OCI-LY1 (cell line): ENCODE results near the gene MGA.
A peak's percentile ranks its signal among the peaks of the same experiment; 100 is the strongest.

Experiments
- H2AFZ ChIP-seq: fragments of 200-600 bp; sonication (generic), shearing (Covaris generic); 2 replicates; pipeline ENCODE4 v1.6.0; 2014; ENCODE audit warnings: antibody characterized with exemption, mild to moderate bottlenecking, low read length
- H3F3A ChIP-seq: fragments of 200-600 bp; sonication (generic), shearing (Covaris generic); 2 replicates; pipeline ENCODE4 v1.6.0; 2014; ENCODE audit warnings: mild to moderate bottlenecking, antibody characterized with exemption, low read length, moderate library complexity; ENCODE audit not compliant: insufficient read depth
- H3K27ac ChIP-seq: fragments of 200-600 bp; sonication (generic); 2 replicates; pipeline ENCODE4 v1.5.1; 2014; ENCODE audit warnings: low read length, mixed run types, mild to moderate bottlenecking, low read depth; ENCODE audit not compliant: poor library complexity, severe bottlenecking
- H3K27me3 ChIP-seq: fragments of 200-600 bp; sonication (generic); 2 replicates; pipeline ENCODE4 v1.6.0; 2014; ENCODE audit warnings: antibody characterized with exemption, mild to moderate bottlenecking, low read length, moderate library complexity; ENCODE audit not compliant: insufficient read depth
- H3K36me3 ChIP-seq: fragments of 200-600 bp; sonication (generic); 2 replicates; pipeline ENCODE4 v1.6.1; 2014; ENCODE audit warnings: mild to moderate bottlenecking, antibody characterized with exemption, low read length, moderate library complexity, mixed read lengths; ENCODE audit not compliant: insufficient read depth
- H3K4me1 ChIP-seq: fragments of 200-600 bp; sonication (generic); 2 replicates; pipeline ENCODE4 v1.5.1; 2014; ENCODE audit warnings: mild to moderate bottlenecking, low read length, moderate library complexity; ENCODE audit not compliant: insufficient read depth, severe bottlenecking
- H3K4me2 ChIP-seq: fragments of 200-600 bp; sonication (generic), shearing (Covaris generic); 2 replicates; pipeline ENCODE4 v1.6.1; 2014; ENCODE audit warnings: low read length
- H3K4me3 ChIP-seq: fragments of 200-600 bp; sonication (generic); 2 replicates; pipeline ENCODE4 v1.5.1; 2014; ENCODE audit warnings: low read length, low read depth, mild to moderate bottlenecking, mixed read lengths; ENCODE audit not compliant: poor library complexity, severe bottlenecking
- H3K79me2 ChIP-seq: fragments of 200-600 bp; shearing (Covaris generic); 2 replicates; pipeline ENCODE4 v1.6.1; 2016; ENCODE audit warnings: mixed run types, low read length, mixed read lengths; ENCODE audit not compliant: insufficient read depth
- H3K9ac ChIP-seq: fragments of 200-600 bp; sonication (generic), shearing (Covaris generic); 2 replicates; pipeline ENCODE4 v1.6.1; 2014; ENCODE audit warnings: mild to moderate bottlenecking, low read length, mixed read lengths
- H3K9me2 ChIP-seq: fragments of 200-600 bp; sonication (generic), shearing (Covaris generic); 2 replicates; pipeline ENCODE4 v1.6.1; 2014; ENCODE audit warnings: low read depth, mild to moderate bottlenecking, low read length, mixed read lengths
- H3K9me3 ChIP-seq: fragments of 200-600 bp; shearing (Covaris generic); 2 replicates; pipeline ENCODE4 v1.6.1; 2014; ENCODE audit warnings: low read length, mixed read lengths
- H4K20me1 ChIP-seq: fragments of 200-600 bp; sonication (generic), shearing (Covaris generic); 2 replicates; pipeline ENCODE4 v1.6.0; 2016; ENCODE audit warnings: mild to moderate bottlenecking, low read length; ENCODE audit not compliant: insufficient read depth
- CTCF ChIP-seq: fragments of 200-600 bp; sonication (generic), shearing (Covaris generic); IDR thresholded peaks from 2 replicates; pipeline ENCODE4 v1.5.1; 2017; ENCODE audit warnings: mild to moderate bottlenecking, antibody characterized with exemption, low read length, moderate library complexity, mixed read lengths
- EZH2 ChIP-seq: fragments of 200-600 bp; sonication (generic), shearing (Covaris generic); IDR thresholded peaks from 2 replicates; pipeline ENCODE4 v1.8.0; 2017; ENCODE audit warnings: borderline replicate concordance, mixed run types, mild to moderate bottlenecking, antibody characterized with exemption, low read length, moderate library complexity, mixed read lengths

Gene MGA

DNA sequence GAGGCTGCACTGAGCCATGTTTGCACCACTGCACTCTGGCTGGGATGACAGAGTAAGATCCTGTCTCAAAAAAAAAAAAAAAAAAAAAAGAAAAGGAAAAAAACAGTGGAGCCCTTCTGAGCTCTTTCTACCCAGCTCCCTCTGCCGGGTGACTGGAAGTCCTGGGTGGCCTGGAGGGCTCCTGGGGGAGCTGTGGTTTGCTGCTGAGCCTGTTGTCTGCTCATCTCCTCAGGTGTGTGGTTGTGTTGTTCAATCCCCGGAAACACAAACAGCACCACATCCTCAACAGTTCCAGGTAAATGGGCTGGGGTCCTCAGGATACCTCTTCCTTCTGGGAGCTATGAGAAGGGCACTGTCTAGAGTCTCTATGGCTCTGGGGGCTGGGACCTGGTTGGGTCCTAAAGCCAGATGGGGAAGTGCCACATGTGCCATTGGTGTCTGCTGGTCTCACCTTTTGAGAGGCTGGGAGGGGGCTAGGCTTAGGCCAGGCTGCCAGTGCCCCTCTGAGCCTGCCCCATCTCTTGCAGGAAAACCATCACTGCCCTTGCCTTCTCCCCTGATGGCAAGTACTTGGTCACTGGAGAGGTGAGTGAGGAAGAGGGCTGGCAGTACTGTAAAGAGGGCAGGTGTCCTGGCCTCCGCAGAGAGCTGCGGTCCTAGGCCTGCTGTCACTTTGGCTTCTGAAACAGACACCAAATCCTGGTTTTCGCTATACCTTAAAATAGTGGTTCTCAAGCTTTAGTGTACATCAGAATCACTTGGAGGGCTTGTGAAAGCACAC, 150.6 kb downstream of the MGA start:
- no peak overlapping the region for H2AFZ ChIP-seq
- no peaks in the 10 kb centered on the region for H3K27me3 ChIP-seq
- no peak overlapping the region for H3K4me2 ChIP-seq
- H3F3A ChIP-seq = no peaks in the 10 kb centered on the region
- no peaks in the 10 kb centered on the region for H3K79me2 ChIP-seq
- H3K36me3 ChIP-seq = peaks cover 5% of the 10 kb centered on the region; the same call in 1 of the 2 replicates
- H3K9ac ChIP-seq = no peak overlapping the region
- TF ChIP-seq EZH2 = no peak
- TF ChIP-seq CTCF = peak; percentile 26; the same call in 1 of the 2 replicates
- H3K4me1 ChIP-seq = peaks cover 21% of the 10 kb centered on the region
- H4K20me1 ChIP-seq = no peaks in the 10 kb centered on the region
- no peak overlapping the region for H3K4me3 ChIP-seq
- peak overlapping the region; percentile 27 for H3K27ac ChIP-seq
- no peaks in the 10 kb centered on the region for H3K9me2 ChIP-seq
- H3K9me3 ChIP-seq = no peaks in the 10 kb centered on the region

DNA sequence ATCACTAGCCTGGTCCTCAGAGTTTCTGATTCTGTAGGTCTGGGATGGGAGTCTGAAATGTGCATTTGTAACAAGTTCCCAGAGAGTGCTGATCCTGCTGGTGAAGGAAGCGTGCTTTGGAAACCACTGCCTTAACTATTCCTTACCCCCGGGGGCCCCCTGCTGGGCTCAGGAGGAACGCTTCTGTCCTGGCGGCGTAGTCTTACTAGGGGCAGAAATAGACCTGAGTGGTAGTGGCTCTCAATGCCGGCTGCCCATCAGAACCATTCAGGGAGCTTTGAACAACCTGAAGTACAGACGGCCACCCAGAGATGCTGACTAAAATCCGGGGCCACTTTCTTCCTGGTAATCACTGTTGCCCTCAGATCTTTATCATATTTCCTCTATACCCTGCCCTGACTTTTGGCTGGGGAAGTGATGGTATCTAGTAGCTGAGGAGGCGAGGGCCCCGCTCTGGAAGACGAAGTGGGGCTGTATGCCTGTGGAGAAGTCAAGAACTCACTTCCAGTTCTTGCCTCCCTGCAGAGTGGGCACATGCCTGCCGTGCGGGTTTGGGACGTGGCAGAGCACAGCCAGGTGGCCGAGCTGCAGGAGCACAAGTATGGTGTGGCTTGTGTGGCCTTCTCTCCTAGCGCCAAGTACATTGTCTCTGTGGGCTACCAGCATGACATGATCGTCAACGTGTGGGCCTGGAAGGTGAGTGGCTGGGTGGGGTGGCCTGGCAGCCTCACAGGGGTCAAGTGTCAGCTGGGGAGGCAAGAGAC, 151.4 kb downstream of the MGA start:
- Histone ChIP-seq H3K4me2 (no peak overlapping the region), H2AFZ (no peak overlapping the region), H3K4me1 (peaks cover 21% of the 10 kb centered on the region), H3F3A (no peaks in the 10 kb centered on the region), H3K9me2 (no peaks in the 10 kb centered on the region), H3K27ac (peak overlapping the region; percentile 27), H4K20me1 (no peaks in the 10 kb centered on the region), H3K9ac (no peak overlapping the region), H3K9me3 (no peaks in the 10 kb centered on the region), H3K27me3 (no peaks in the 10 kb centered on the region), H3K36me3 (peaks cover 5% of the 10 kb centered on the region; the same call in 1 of the 2 replicates), H3K4me3 (no peak overlapping the region), H3K79me2 (no peaks in the 10 kb centered on the region)
- peak; percentile 97 for TF ChIP-seq CTCF
- TF ChIP-seq EZH2 = no peak

DNA sequence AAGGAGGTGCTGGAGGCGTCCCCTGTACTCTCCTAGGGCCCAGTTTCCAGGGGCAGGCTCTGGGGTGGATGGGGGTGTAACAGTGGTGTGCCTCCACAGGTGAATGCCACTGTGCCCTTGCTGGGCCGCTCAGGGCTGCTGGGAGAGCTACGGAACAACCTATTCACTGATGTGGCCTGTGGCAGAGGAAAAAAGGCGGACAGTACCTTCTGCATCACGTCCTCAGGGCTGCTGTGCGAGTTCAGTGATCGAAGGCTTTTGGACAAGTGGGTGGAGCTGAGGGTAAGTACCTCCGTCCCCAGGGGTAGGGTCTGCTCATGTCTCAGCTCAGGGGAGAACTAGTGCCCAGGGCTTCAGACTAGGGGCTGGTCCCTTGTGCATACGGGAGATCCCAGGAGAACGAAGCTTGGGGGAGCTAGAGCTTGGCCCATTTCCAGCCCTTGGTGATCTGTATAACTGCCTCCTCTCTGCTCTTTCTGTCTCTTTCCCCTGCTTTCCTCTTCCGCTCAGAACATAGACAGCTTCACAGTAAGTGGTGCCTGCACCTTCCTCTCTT, 152.7 kb downstream of the MGA start:
- no peaks in the 10 kb centered on the region for H3K27me3 ChIP-seq
- H3K4me2 ChIP-seq = no peak overlapping the region
- peaks cover 21% of the 10 kb centered on the region for H3K4me1 ChIP-seq
- no peak overlapping the region for H3K9ac ChIP-seq
- TF ChIP-seq CTCF (no peak), EZH2 (no peak)
- H3K27ac ChIP-seq = no peak overlapping the region
- H3K79me2 ChIP-seq = no peaks in the 10 kb centered on the region
- no peaks in the 10 kb centered on the region for H3K9me3 ChIP-seq
- no peaks in the 10 kb centered on the region for H3K9me2 ChIP-seq
- no peak overlapping the region for H3K4me3 ChIP-seq
- H3K36me3 ChIP-seq = peaks cover 5% of the 10 kb centered on the region; the same call in 1 of the 2 replicates
- no peak overlapping the region for H2AFZ ChIP-seq
- no peaks in the 10 kb centered on the region for H4K20me1 ChIP-seq
- no peaks in the 10 kb centered on the region for H3F3A ChIP-seq
